LNCaP clone FGC (cell line): ENCODE data around the gene MYO15A.

ENCODE experiments used
- DNase-seq: peaks from one replicate; pipeline ENCODE4 v3.0.0-alpha.2; 2011; ENCODE audit warnings: low read depth
- H3K4me3 ChIP-seq: 2 replicates; pipeline ENCODE4 v1.5.1; 2011; ENCODE audit warnings: mild to moderate bottlenecking, low read depth, low read length, control low read depth
- TF ChIP-seq, protein P1 (sequence below): IDR thresholded peaks from 2 replicates; pipeline ENCODE4 v1.5.1; 2012; ENCODE audit warnings: mild to moderate bottlenecking; ENCODE audit not compliant: control insufficient read depth, insufficient read depth; ENCODE audit errors: extremely low read depth

Gene MYO15A

DNA sequence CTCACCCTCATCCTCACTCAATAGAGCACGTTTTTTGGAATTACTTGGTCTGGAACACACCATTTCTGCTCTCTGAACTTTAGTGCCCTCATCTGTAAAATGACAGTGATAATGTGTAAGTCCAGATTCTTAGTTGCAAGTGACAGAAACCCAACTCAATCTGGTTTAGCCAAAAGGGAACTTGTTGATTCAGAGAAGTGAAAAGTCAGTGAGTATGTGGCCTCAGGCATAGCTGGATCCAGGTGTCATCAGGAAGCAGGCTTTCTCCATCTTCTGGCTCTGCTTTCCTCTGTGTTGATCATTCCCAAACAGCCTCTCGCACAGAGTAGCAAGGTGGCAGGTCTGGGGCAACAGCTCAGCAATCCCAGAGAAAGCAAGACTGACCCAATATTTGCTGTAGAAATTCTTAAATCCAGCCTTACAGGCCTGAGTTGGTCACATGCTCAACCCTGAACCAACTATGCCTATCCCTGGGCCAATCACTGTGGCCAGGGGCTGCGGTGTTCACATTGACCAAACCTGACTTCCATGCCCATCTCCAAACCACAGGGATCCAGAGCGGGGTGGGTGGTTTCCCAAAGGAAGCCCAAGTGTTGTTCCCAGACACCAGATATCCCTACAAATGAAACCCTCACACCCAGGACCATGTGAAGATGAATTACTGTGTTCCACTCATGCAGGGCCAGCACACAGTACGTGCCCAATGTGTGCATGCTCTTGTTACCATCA is 51.7 kb downstream of the MYO15A start:
- TF ChIP-seq, protein P1, sequence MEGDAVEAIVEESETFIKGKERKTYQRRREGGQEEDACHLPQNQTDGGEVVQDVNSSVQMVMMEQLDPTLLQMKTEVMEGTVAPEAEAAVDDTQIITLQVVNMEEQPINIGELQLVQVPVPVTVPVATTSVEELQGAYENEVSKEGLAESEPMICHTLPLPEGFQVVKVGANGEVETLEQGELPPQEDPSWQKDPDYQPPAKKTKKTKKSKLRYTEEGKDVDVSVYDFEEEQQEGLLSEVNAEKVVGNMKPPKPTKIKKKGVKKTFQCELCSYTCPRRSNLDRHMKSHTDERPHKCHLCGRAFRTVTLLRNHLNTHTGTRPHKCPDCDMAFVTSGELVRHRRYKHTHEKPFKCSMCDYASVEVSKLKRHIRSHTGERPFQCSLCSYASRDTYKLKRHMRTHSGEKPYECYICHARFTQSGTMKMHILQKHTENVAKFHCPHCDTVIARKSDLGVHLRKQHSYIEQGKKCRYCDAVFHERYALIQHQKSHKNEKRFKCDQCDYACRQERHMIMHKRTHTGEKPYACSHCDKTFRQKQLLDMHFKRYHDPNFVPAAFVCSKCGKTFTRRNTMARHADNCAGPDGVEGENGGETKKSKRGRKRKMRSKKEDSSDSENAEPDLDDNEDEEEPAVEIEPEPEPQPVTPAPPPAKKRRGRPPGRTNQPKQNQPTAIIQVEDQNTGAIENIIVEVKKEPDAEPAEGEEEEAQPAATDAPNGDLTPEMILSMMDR, result no peak

DNA sequence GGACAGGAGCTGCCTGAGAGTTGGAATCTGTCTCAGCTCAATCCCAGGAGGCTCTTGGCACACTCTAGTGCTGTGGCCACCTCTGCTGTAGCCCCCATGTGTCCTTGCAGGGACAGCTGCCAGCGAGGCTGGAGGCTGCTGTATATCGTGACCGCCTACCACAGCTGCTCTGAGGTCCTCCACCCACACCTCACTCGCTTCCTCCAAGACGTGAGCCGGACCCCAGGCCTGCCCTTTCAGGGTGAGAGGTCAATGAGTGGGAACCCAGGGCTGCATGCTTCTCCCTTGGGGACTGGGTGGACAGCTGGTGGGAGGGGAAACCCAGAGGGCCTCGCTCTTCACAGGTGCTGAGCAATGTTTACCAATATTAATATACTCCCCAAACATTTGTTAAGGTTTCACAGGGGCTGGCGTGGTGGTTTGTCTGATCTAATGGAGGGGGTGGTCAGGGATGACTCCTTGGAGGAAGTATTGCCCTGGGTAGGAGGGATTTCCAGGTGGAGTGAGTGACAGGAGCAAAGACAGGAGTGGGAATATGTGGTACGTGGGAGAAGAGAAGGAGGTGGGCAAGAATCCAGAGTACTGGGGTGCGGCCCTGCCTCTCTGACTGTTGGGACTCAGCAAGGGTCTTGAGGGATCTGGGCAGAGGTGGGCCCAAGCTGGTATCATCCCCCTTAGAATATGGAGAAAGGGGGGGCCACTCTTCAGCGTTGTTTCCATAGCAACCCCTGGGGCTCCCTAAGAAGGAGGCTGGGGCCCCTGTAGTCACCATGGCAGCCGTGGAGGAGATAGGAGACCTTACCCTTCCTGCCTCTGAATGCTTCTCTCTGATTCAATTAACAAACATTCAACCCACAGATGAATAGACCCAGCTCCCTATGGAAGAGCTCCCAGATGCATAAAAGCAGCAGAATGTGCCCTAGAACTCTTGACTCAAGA is 52.9 kb downstream of the MYO15A start:
- TF ChIP-seq, protein P1, result no peak
- no peak for DNase-seq
- H3K4me3 ChIP-seq, result no peak overlapping the region

More for the DNA sequence above, 51.7 kb downstream of the MYO15A start:
- DNase-seq, result no peak
- H3K4me3 ChIP-seq, result no peak overlapping the region

DNA sequence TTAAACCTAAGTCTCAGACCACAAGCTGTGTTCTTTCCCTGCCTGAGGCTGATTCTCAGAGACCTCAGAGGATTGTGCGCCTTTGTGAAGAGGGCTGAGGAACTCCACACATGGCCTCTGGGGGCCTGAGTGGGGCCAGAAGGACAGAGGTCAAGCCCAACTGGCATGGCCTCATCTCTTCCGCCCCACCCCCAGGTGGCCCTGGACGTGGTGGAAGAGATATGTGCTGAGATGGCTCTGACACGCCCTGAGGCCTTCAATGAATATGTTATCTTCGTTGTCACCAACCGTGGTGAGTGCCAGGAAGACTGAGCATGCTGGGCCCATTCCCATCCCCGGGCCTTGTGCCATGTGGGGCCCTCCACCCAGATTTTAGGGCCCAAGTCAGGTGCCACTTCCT is 55.0 kb downstream of the MYO15A start:
- H3K4me3 ChIP-seq, result no peak overlapping the region
- TF ChIP-seq, protein P1, result no peak
- DNase-seq, result no peak

DNA sequence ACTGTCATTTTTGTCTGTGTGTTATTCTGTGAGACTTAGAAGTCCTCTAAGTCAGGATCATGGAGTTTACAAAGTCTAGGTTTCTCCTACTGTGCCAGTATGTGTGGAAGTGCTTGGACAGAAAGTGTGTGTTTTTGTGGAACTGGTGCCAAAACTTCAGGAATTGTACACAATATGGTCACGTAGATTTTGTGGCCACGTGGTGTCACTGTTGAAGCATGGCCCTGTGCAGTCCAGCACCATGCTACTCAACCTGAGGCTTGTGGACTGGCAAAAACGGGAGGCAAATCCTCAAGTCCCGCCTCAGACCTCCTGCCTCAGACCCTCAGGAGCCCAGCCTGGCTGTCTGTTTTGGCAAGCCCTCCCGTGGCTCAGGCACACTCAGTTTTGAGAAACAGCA is 58.3 kb downstream of the MYO15A start:
- TF ChIP-seq, protein P1, result peak; percentile 47
- H3K4me3 ChIP-seq, result no peak overlapping the region
- peak; percentile 67 for DNase-seq

DNA sequence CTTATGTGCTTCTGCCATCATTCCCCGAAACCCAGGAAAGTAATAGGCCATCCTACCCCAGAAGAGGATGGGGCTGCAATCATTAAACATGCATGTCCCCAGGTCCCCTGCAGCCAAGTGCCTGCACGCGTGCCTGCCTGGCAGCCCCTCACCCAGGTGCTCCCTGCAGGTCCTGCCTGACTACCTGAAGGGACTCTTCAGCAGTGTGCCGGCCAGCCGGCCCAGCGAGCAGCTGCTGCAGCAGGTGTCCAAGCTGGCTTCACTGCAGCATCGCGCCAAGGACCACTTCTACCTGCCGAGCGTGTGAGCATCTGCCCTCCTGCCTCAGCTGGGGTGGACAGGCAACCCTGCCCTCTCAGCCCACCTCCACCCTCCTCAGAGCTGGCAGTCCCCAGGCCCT is 58.9 kb downstream of the MYO15A start:
- TF ChIP-seq, protein P1, result no peak
- H3K4me3 ChIP-seq, result no peak overlapping the region
- DNase-seq, result no peak

DNA sequence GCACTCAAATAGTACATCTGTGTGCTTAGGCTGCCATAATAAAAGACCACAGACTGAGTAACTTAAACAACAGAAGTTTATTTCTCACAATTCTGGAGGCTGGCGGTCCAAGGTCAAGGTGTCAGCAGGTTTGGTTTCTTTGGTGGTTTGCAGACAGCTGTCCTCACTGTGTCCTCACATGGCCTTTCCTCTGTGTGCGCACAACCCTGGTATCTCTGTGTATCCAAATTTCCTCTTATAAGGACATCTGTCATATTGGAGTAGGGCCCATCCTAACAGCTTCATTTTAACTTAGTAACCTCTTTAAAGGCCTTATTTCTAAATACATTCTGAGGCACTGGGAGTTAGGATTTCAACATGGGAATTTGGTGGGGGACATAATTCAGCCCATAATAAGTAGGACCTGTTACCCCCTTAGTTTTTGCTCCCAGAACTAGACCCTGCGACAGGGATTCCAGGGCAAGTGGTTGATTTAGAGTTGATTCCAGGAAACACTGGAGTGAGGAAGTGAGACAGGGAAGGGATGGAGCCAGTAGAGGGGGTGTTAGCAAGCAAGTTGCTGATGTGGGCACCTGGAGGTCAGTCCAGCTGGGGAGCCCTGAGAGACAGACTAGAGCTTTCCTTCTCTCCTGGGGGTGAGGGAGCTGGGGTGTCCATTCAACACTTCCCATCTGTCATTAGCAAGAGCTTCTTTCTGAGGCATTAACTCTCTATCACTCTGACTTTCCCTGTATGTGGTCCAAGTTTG is 64.1 kb downstream of the MYO15A start:
- TF ChIP-seq, protein P1, result no peak
- H3K4me3 ChIP-seq, result no peak overlapping the region
- DNase-seq, result no peak
